ENCODE results near the gene CIP2A. TPM values are rescaled to one million over a fixed set of nuclear protein-coding genes. Genes with fewer than 3 reads are reported as not detected.

Gene CIP2A
- total and polyA plus RNA-seq, 2 experiments from 2014 or later, result 10.5 to 13.9 TPM

DNA sequence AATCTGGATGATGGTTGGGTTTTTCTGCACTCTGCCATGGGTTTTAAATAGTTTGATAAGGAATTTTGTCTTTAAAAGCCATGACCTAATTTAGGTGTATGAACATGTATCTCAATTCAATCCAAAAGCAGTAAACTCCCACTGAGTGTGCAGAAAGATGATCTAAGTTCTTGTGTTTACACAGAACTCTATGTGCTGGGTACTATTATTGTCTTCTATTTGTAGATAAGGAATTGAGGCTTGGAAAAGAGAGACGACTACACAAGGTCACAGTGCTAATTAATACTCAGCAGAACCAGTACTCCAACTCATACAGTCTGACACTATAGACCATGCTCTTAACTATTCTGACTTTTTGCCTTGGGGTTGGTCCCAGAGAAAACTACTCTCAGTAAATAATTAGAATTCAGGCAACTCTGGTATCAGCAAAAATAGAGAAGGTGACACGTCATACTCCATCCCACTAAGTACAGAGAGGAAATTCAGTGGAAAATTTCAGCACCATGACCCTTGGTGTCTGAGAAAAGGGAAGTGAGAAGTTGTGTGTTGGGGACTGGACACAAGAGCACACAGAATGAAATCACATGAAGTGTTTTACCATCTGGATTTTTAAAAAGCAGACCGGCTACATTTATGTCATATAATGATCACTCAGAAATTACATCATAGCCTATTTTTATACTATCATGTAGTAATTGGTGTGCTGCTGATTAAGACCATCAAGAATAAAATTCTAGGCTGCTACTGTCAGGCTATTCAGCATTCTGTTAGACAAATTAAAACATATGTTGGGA lies 60.6 kb downstream of the CIP2A start:
- in situ Hi-C loops (cut with MboI), result no loop called here

DNA sequence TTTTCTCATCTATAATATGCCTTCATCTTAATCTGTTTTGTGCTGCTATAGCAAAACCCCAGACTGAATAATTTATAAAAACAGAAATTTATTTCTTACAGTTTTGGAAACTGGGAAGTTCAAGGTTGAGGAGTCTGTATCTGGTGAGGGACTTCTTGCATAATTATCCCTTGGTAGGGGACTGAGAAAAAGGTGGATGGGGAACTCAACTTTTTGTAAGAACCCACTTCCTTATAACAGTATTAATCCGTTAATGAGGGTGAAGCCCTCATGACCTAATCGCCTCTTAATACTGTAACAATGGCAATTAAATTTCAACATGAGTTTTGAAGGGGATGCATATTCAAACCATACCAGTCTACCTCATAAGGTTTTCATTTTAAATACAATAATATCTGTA lies 61.4 kb downstream of the CIP2A start:
- H3K36me3 ChIP-seq (ENCODE audit: low read depth), result no peaks in the 10 kb centered on the region
- no peaks in the 10 kb centered on the region for H3F3A ChIP-seq (ENCODE audit: insufficient read depth)
- H3K9me2 ChIP-seq (ENCODE audit: insufficient read depth), result no peaks in the 10 kb centered on the region
- in situ Hi-C loops (cut with MboI), result no loop called here
- no peaks in the 10 kb centered on the region for H3K9me3 ChIP-seq (ENCODE audit: low read depth)
- no peak for TF ChIP-seq EZH2 (IDR thresholded peaks at IDR 0.05; ENCODE audit: insufficient read depth, poor library complexity, severe bottlenecking)
- no peak for TF ChIP-seq EZH2phosphoT487 (IDR thresholded peaks at IDR 0.05; ENCODE audit: insufficient read depth, low read depth)
- H3K79me2 ChIP-seq (ENCODE audit: insufficient read depth), result no peaks in the 10 kb centered on the region
- DNase-seq, result no peak
- no peaks in the 10 kb centered on the region; the same call in 1 of the 2 replicates for H3K27me3 ChIP-seq (replicated peaks; ENCODE audit: insufficient read depth)
- 63 to 71% methylated on average over 2 of the region's 2 CpGs for WGBS, 2 experiments (ENCODE audit: low coverage in 1 of 2, low lambda C conversion rate in 2 of 2, missing lambda C conversion rate in 2 of 2)
- no peak overlapping the region for H3K27ac ChIP-seq
- no peak overlapping the region for H2AFZ ChIP-seq
- no peaks in the 10 kb centered on the region for H4K20me1 ChIP-seq (ENCODE audit: insufficient read depth)
- no peak overlapping the region for H3K4me3 ChIP-seq
- H3K9ac ChIP-seq, result no peak overlapping the region
- H3K4me2 ChIP-seq (ENCODE audit: unreplicated experiment), result no peak overlapping the region
- no peaks in the 10 kb centered on the region for H3K4me1 ChIP-seq (ENCODE audit: insufficient read depth)

More for the DNA sequence above, 60.6 kb downstream of the CIP2A start:
- Histone ChIP-seq H3K4me1 (ENCODE audit: insufficient read depth) (no peaks in the 10 kb centered on the region), H3K4me2 (ENCODE audit: unreplicated experiment) (no peak overlapping the region), H3K4me3 (no peak overlapping the region), H3K9me3 (ENCODE audit: low read depth) (no peaks in the 10 kb centered on the region), H4K20me1 (ENCODE audit: insufficient read depth) (no peaks in the 10 kb centered on the region), H2AFZ (no peak overlapping the region), H3K9ac (no peak overlapping the region), H3K27ac (no peak overlapping the region), H3K27me3 (replicated peaks; ENCODE audit: insufficient read depth) (no peaks in the 10 kb centered on the region; the same call in 1 of the 2 replicates), H3K36me3 (ENCODE audit: low read depth) (no peaks in the 10 kb centered on the region), H3F3A (ENCODE audit: insufficient read depth) (no peaks in the 10 kb centered on the region), H3K79me2 (ENCODE audit: insufficient read depth) (no peaks in the 10 kb centered on the region), H3K9me2 (ENCODE audit: insufficient read depth) (no peaks in the 10 kb centered on the region)
- no peak for TF ChIP-seq EZH2phosphoT487 (IDR thresholded peaks at IDR 0.05; ENCODE audit: insufficient read depth, low read depth)
- no peak for TF ChIP-seq EZH2 (IDR thresholded peaks at IDR 0.05; ENCODE audit: insufficient read depth, poor library complexity, severe bottlenecking)
- 28 to 42% methylated on average over 3 of the region's 3 CpGs for WGBS, 2 experiments (ENCODE audit: low coverage in 1 of 2, low lambda C conversion rate in 2 of 2, missing lambda C conversion rate in 2 of 2)
- no peak for DNase-seq

DNA sequence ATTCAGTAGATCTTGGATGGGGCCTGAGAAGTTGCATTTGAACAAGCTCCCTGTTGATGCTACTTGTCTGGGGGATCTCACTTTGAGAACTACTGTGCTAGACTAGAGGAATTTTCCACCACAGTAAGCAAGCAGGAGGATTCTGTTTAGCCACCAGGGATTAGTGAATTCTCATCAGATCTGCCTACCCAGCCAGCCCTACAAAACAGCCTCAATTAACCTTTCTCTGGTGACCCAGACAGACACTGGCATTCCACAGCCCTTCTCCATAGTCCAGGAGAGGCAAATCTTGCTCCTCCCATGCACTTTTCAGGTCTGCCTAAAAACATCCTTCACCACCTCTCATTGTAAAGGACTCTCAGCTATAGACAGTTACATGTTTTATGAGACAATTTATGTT lies 62.1 kb downstream of the CIP2A start:
- no peak overlapping the region for H3K9ac ChIP-seq
- H3K27ac ChIP-seq, result no peak overlapping the region
- H3K4me3 ChIP-seq, result no peak overlapping the region
- in situ Hi-C loops (cut with MboI), result no loop called here
- H3K4me1 ChIP-seq (ENCODE audit: insufficient read depth), result no peaks in the 10 kb centered on the region
- no peaks in the 10 kb centered on the region for H3K36me3 ChIP-seq (ENCODE audit: low read depth)
- no peaks in the 10 kb centered on the region; the same call in 1 of the 2 replicates for H3K27me3 ChIP-seq (replicated peaks; ENCODE audit: insufficient read depth)
- H4K20me1 ChIP-seq (ENCODE audit: insufficient read depth), result no peaks in the 10 kb centered on the region
- no peak overlapping the region for H3K4me2 ChIP-seq (ENCODE audit: unreplicated experiment)
- H3K9me2 ChIP-seq (ENCODE audit: insufficient read depth), result no peaks in the 10 kb centered on the region
- H2AFZ ChIP-seq, result no peak overlapping the region
- no peak for TF ChIP-seq EZH2 (IDR thresholded peaks at IDR 0.05; ENCODE audit: insufficient read depth, poor library complexity, severe bottlenecking)
- TF ChIP-seq EZH2phosphoT487 (IDR thresholded peaks at IDR 0.05; ENCODE audit: insufficient read depth, low read depth), result no peak
- no peak for DNase-seq
- H3K79me2 ChIP-seq (ENCODE audit: insufficient read depth), result no peaks in the 10 kb centered on the region
- no peaks in the 10 kb centered on the region for H3K9me3 ChIP-seq (ENCODE audit: low read depth)
- H3F3A ChIP-seq (ENCODE audit: insufficient read depth), result no peaks in the 10 kb centered on the region

DNA sequence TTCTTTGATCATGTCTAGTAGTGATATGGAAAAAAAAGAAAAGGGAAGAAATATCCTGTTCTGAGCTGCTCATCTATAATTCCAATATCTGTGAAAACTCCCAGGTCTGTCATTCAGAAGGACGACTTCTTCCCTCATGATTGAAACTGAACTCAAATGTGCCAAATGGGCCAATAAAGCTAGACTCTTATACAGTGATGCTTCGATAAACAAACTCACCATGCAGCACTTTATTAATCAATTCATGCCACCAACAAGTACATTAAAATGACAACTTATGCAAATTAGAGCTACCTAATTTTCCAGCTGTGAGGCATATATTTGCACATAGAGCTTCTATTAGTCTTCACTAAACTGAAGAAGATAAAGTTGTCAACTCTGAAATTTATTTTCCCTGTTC lies 63.3 kb downstream of the CIP2A start:
- H4K20me1 ChIP-seq (ENCODE audit: insufficient read depth), result no peaks in the 10 kb centered on the region
- no peaks in the 10 kb centered on the region for H3K79me2 ChIP-seq (ENCODE audit: insufficient read depth)
- H3K36me3 ChIP-seq (ENCODE audit: low read depth), result no peaks in the 10 kb centered on the region
- no peak overlapping the region for H2AFZ ChIP-seq
- no peak overlapping the region for H3K27ac ChIP-seq
- no peaks in the 10 kb centered on the region for H3K4me1 ChIP-seq (ENCODE audit: insufficient read depth)
- H3K4me3 ChIP-seq, result no peak overlapping the region
- no peak overlapping the region for H3K9ac ChIP-seq
- H3K27me3 ChIP-seq (replicated peaks; ENCODE audit: insufficient read depth), result no peaks in the 10 kb centered on the region; the same call in 1 of the 2 replicates
- no peaks in the 10 kb centered on the region for H3K9me2 ChIP-seq (ENCODE audit: insufficient read depth)
- no peak for TF ChIP-seq EZH2phosphoT487 (IDR thresholded peaks at IDR 0.05; ENCODE audit: insufficient read depth, low read depth)
- TF ChIP-seq EZH2 (IDR thresholded peaks at IDR 0.05; ENCODE audit: insufficient read depth, poor library complexity, severe bottlenecking), result no peak
- in situ Hi-C loops (cut with MboI), result no loop called here
- H3K4me2 ChIP-seq (ENCODE audit: unreplicated experiment), result no peak overlapping the region
- H3K9me3 ChIP-seq (ENCODE audit: low read depth), result no peaks in the 10 kb centered on the region
- no peak for DNase-seq
- 27 to 31% methylated on average over 2 of the region's 2 CpGs for WGBS, 2 experiments (ENCODE audit: low coverage in 1 of 2, low lambda C conversion rate in 2 of 2, missing lambda C conversion rate in 2 of 2)
- no peaks in the 10 kb centered on the region for H3F3A ChIP-seq (ENCODE audit: insufficient read depth)
